DND-41 (cell line): ENCODE data around the gene RDH16.

Experiments
- EZH2 ChIP-seq: IDR thresholded peaks from 3 replicates; pipeline ENCODE4 v1.6.1; 2012; ENCODE audit warnings: borderline replicate concordance, low read depth, mild to moderate bottlenecking, moderate library complexity, low read length, inconsistent platforms; ENCODE audit not compliant: severe bottlenecking
- TF ChIP-seq, protein P1 (sequence below): IDR thresholded peaks from 2 replicates; pipeline ENCODE4 v1.5.1; 2012; ENCODE audit warnings: borderline replicate concordance, low read length, moderate library complexity, mild to moderate bottlenecking; ENCODE audit not compliant: poor library complexity, severe bottlenecking; ENCODE audit errors: extremely low read depth

DNA sequence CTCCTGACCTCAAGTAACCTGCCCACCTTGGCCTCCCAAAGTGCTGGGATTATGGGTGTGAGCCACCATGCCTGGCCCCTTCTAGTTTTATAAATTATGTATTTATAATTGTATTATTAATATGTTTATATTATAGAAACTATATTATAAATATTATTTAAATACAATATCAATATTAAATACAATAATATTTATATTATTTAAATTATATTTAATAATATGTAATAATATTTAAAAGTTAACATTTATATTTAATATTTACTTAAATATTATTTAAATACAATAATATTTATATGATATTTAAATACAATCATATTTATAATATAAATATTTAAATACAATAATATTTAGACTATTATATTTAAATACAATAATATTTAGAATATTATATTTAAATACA, 43.2 kb downstream of the RDH16 start:
- TF ChIP-seq, protein P1, sequence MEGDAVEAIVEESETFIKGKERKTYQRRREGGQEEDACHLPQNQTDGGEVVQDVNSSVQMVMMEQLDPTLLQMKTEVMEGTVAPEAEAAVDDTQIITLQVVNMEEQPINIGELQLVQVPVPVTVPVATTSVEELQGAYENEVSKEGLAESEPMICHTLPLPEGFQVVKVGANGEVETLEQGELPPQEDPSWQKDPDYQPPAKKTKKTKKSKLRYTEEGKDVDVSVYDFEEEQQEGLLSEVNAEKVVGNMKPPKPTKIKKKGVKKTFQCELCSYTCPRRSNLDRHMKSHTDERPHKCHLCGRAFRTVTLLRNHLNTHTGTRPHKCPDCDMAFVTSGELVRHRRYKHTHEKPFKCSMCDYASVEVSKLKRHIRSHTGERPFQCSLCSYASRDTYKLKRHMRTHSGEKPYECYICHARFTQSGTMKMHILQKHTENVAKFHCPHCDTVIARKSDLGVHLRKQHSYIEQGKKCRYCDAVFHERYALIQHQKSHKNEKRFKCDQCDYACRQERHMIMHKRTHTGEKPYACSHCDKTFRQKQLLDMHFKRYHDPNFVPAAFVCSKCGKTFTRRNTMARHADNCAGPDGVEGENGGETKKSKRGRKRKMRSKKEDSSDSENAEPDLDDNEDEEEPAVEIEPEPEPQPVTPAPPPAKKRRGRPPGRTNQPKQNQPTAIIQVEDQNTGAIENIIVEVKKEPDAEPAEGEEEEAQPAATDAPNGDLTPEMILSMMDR, result no peak
- TF ChIP-seq EZH2, result no peak
